ENCODE data around the gene TGFBR2.

TGFBR2 gene

DNA sequence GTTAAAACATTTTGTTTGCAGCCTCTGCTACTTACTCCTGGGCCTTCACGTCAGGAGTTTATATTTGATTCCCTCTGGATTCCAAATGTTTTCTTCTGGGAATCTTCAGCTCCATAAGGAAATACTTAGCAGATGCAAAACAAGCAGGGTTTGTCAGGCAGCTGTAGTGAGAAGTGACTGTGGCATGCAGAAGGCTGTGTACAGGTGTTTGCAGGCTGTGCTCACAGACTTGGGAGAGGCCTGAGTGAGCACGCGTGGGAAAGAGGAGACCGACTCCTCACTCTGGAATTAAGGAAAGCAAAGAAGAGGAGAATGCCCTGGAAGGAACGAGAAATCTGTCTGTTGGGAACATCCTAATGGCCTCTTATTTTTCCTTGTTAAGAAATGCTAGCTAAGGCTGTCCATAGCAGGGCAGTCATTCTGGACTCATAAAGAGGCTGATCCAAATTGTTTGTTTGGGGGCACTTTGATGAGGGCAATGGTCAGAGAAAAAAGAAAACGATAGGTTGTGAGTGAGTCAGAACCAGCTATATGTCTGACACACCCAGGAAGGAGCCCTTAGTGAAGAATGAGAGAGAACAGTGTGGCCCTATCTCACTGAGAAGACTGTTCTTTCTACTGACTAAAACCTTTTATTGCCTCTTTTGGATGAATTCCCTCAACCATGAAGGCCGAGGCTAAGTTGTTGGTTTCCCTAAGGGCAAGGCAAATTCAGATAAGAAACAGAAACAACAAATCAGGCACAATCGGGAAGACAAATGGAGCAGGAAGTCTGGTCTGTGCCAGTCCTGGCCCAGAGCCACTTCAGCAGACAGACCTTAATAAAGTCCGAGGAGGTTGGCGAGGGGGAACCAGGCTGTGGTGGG, 82.6 kb downstream of the TGFBR2 start:
- no peak for DNase-seq (ENCODE audit: low read depth in 1 of 2, low spot score in 1 of 2)

- DNase-seq (ENCODE audit: low read depth in 1 of 2, low spot score in 1 of 2) = no peak
Observed at GRCh38 chr3:30690199-30690598, 83.8 kb downstream of the TGFBR2 start.

GRCh38 chr3:30691249-30691880, 85.0 kb downstream of the TGFBR2 start:
- no peak for DNase-seq (ENCODE audit: low read depth in 1 of 2, low spot score in 1 of 2)

- no peak for DNase-seq (ENCODE audit: low read depth in 1 of 2, low spot score in 1 of 2)
Observed at GRCh38 chr3:30691944-30692343, 85.5 kb downstream of the TGFBR2 start.

DNA sequence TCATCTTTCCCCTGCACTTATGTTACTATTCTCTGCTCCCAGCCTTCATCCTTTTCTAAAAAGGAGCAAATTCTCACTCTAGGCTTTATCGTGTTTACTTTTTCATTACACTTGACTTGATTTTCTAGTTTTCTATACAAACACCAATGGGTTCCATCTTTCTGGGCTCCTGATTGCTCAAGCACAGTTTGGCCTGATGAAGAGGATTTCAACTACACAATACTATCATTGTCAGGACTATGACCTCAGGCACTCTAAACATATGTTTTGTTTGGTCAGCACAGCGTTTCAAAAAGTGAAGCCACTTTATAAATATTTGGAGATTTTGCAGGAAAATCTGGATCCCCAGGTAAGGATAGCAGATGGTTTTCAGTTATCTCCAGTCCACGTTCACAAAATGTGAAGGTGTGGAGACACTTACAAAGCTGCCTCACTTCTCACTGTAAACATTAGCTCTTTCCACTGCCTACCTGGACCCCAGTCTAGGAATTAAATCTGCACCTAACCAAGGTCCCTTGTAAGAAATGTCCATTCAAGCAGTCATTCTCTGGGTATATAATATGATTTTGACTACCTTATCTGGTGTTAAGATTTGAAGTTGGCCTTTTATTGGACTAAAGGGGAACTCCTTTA, 86.2 kb downstream of the TGFBR2 start:
- DNase-seq (ENCODE audit: low read depth in 1 of 2, low spot score in 1 of 2) = no peak

- peak in 1 of 2 donors; percentile 50 for DNase-seq (ENCODE audit: low read depth in 1 of 2, low spot score in 1 of 2)
Observed at GRCh38 chr3:30693470-30694120, 87.2 kb downstream of the TGFBR2 start.

GRCh38 chr3:30694148-30694547, 87.7 kb downstream of the TGFBR2 start:
- no peak for DNase-seq (ENCODE audit: low read depth in 1 of 2, low spot score in 1 of 2)

DNA sequence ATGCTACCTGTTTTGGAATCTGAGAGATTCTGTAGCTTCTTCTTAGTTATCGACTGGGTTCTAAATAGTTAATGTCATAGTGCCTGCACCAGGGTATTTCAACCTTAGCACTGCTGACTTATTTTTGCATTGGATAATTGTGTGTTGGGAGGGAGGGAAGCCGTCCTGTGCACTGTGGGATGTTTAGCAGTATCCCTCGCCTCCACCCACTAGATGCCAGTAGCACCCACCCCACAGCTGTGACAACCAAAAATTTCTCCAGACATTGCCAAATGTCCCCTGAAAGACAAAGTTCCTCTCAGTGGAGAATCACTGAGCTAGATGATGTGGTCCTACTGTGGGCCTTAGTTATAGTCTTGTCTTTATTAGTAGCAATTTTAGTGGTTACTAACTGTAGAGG, 88.3 kb downstream of the TGFBR2 start:
- no peak for DNase-seq (ENCODE audit: low read depth in 1 of 2, low spot score in 1 of 2)

DNA sequence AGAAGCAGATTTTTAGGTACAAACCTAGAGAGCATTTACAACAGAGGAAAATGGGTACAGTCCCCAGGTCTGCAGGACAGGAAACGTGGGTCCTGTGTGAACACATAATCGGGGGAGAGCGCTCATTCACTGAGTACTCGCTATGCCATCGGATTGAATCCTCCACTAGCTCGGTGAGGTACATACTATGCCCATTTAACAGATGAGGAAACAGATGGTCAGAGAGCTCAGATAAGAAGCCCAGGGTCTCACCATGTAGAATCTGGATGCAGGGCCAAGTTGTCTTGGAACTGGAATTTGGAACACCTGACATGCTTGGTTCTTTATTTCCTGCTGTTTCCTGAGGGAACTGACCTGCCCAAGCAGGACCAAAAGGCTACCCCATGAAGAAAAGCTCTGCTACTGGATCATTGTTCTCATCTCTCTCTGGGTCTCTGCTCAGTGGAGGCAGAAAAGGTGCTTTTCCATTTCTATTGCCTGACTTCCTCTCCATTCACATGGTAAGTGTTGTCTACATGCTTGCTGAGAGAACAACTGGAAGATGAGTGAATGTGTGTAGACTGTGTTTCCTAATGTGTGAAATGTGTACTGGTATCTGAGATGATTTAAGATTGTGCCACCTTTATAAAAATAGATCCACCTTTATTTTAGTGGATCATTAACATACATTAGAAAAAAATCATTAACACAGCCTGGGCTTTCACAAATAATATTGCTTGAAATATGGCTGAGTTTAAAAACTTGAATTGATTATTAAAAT, 89.1 kb downstream of the TGFBR2 start:
- no peak for DNase-seq (ENCODE audit: low read depth in 1 of 2, low spot score in 1 of 2)

DNA sequence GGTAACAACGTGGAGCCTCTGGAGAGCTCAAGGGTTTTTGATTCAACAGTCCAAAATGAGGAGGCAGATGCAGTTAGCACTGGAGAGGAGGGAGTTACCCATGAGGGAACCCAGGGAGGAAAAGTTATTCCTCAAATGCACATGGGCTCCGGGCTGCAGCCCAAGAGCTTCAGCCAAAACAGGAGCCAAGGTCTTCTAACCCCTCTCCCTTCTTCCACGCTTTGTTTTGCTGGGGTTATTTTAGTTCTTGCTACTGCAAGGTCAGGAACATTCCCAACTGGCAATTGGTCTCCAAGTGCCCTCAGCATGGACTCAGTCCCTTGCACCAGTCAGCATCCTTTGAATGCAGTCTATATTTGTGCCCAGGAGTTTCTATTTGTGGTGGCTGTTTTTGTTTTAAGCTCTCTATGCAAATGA, 90.0 kb downstream of the TGFBR2 start:
- no peak for DNase-seq (ENCODE audit: low read depth in 1 of 2, low spot score in 1 of 2)

- DNase-seq (ENCODE audit: low read depth in 1 of 2, low spot score in 1 of 2) = no peak
Observed at GRCh38 chr3:30696896-30697295, 90.5 kb downstream of the TGFBR2 start.

DNA sequence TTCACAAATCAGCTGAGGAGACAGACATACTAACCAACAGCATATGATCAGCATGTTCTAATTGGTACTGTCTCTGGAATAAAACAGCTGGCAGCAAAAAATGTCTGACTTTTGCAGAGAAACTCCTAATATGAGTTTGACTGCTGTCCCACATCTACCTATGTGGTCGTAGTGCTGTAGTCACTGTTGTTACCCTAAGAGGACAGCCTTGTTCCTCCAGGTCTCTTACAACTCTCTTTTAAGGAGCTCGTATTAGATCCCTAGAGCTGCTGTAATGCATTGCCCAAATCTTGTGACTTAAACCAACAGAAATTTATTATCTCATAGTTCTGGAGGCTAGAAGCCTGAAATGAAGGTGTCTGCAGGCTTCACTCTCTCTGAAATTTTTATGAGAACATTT, 92.1 kb downstream of the TGFBR2 start:
- no peak for DNase-seq (ENCODE audit: low read depth in 1 of 2, low spot score in 1 of 2)

GRCh38 chr3:30699927-30700326, 93.5 kb downstream of the TGFBR2 start:
- no peak for DNase-seq (ENCODE audit: low read depth in 1 of 2, low spot score in 1 of 2)

DNA sequence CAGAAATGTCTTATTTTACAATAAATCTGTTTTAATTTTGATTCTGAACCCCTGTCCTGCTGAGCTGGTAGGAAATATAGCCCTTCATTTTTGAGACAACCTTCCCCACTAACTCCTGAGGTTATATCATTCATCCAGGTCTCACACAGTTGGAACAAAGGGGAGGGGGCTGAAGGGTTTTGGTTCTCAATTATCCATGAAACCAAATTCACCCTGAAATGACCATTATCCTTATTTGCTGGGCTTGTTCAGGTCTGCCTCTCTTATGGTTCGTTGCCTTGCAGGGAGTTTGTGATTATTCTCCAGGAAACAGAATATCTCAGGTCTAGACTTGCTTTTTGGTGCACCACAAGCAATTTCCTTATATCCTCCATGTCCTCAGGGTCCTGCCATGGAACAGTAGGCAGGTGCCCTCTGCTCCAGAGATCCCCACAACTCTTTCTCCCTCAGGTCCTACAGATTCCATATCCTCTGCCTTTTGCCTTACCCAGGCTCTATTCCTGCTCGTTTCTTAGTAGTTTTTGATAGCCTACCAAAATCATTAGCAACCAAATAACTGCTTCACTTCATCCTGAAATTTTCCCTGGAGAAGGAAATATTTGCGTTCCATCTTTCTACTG, 94.4 kb downstream of the TGFBR2 start:
- DNase-seq (ENCODE audit: low read depth in 1 of 2, low spot score in 1 of 2) = no peak

DNA sequence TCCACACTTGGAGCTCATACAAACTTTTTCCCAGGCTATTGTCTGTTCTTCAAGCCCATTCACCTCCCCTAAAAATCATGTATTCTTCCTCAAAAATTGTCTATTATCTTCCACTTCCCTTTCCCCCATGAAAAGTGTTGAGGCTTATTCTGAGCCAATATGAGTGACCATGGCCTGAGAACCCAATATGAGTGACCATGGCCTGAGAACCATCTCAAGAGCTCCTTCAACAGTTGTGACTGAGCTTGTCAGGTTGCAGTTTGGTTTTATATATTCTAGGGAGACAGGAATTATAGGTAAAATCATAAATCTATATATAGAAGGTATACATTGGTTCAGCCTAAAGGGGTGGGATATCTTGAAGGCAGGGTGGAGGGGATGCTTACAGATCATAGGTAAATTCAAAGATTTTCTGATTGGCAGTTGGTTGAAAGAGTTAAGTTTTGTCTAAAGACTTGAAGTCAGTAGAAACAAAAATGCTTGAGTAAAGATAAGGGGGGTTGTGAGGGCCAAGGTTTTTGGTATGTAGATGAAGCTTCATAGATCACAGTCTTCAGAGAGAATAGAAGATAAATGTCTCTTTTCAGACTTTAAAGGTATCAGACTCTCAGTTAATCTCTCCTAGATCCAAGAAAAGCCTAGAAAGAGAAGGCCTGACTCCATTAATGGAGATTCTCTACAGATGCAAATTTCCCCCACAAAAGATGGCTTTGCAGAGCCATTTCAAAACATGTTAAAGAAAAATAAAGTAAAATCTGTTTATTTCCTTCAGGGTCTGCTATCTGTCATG, 95.8 kb downstream of the TGFBR2 start:
- no peak for DNase-seq (ENCODE audit: low read depth in 1 of 2, low spot score in 1 of 2)

- no peak for DNase-seq (ENCODE audit: low read depth in 1 of 2, low spot score in 1 of 2)
Observed at GRCh38 chr3:30702828-30703397, 96.5 kb downstream of the TGFBR2 start.

DNA sequence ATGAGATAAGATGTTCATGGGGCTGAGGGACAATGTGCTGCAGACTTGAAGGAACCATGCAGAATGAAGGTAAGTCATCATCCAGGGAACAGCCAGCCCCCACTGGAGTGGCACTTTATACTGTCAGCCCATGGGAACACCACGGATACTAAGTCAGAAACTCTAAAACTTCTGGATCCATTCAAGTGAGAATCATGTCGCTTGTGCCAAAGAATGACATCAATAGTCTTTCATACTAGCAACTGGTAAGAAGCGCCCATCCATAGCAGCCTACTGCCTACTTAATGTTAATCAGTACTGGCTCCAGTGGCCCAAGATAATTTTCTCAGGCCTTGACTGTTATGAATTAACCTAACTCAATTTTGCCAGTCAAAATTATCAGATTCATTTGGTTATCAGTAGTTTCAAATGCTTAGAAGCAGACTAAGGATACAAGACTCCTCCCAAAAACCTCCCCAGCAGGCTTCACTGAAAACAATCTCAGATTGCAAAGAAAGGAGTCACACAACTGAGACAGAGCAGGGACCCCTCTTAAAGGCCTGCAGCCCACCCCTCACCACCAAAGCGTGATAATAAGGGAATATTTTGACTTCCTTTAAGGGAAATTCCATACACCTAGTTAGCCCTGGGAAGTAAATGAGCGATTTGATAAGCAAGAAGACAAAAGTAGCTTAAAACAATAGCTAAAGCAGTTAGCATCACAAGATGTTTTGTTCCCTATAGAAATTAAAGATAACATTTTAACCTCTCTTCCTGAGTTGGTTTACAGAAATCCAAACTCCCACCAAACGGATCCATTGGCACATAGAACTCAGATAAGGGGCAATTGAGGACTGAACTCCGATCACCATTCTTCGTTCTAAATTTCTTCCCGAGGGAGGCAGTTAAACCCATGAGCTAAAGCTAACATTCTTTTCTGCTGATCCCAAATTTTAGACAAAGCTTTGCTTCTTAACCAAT, 98.8 kb downstream of the TGFBR2 start:
- no peak for DNase-seq (ENCODE audit: low read depth in 1 of 2, low spot score in 1 of 2)

DNA sequence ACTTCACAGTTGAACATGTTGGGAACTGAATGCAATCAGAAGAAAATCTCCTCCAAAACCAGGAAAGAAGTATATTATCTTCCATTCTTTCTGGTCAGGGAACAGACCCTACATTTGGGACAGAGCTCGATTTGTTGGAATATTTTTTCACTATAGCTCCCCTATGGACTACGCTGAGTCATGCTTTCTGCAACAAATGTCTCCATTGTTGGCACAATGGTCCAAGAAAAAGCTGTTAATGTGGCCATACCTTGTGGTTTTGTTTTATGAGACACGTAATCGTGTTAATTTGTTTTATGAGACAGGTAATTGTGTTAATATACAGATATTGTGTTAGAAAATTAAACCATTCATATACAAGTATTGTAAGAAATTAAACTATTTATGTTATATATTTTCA, 101.4 kb downstream of the TGFBR2 start:
- DNase-seq (ENCODE audit: low read depth in 1 of 2, low spot score in 1 of 2) = no peak
